Breast epithelium (tissue), 3 donors: Measurements from ENCODE around the gene MARVELD3.

Experiments
- POLR2A ChIP-seq: fragments of 450-650 bp; IDR thresholded peaks from one replicate; pipeline ENCODE4 v1.6.1; 2016; ENCODE audit warnings: antibody characterized with exemption, mild to moderate bottlenecking, moderate library complexity
- POLR2AphosphoS5 ChIP-seq, 3 donors: sonication (generic); formaldehyde crosslinking; IDR thresholded peaks; one replicate each; pipeline ENCODE4 v1.6.1; 2017; ENCODE audit warnings: antibody characterized with exemption in 3 of 3
- TF ChIP-seq, protein P1 (sequence below), 3 donors: fragments of 450-650 bp; IDR thresholded peaks; one replicate each; pipeline ENCODE4 v1.5.1; 2016 to 2017; ENCODE audit warnings: antibody characterized with exemption in 3 of 3, mild to moderate bottlenecking in 3 of 3, moderate library complexity in 3 of 3

DNA sequence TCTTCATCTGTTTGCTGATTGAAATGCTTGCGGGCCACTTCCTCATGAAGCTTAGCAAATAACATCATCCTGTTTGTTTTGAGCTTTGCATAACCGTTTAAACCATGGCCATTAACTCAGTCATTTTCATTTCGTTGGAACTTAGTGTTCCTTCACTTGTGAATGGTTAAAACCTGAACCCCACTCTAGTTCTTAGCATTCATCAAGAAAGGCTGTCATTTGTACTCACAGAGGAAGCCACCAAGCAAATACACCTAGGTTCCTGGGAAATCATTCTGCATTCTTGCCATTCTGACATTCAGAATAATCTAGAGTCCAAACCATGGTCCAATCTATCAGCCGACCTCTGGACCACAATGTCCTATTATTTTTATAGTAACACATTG, 40.7 kb upstream of the MARVELD3 start:
- TF ChIP-seq, protein P1, sequence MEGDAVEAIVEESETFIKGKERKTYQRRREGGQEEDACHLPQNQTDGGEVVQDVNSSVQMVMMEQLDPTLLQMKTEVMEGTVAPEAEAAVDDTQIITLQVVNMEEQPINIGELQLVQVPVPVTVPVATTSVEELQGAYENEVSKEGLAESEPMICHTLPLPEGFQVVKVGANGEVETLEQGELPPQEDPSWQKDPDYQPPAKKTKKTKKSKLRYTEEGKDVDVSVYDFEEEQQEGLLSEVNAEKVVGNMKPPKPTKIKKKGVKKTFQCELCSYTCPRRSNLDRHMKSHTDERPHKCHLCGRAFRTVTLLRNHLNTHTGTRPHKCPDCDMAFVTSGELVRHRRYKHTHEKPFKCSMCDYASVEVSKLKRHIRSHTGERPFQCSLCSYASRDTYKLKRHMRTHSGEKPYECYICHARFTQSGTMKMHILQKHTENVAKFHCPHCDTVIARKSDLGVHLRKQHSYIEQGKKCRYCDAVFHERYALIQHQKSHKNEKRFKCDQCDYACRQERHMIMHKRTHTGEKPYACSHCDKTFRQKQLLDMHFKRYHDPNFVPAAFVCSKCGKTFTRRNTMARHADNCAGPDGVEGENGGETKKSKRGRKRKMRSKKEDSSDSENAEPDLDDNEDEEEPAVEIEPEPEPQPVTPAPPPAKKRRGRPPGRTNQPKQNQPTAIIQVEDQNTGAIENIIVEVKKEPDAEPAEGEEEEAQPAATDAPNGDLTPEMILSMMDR (IDR thresholded peaks at IDR 0.05), result no peak
- TF ChIP-seq POLR2A, result no peak
- TF ChIP-seq POLR2AphosphoS5 (IDR thresholded peaks at IDR 0.05), result no peak
